Kidney tubule cell (primary cell): Measurements from ENCODE around the gene VPS11.

Experiments used
- DNase-seq: peaks from one replicate; pipeline ENCODE4 v3.0.0-alpha.2; 2018; ENCODE audit warnings: low spot score

VPS11 gene

DNA sequence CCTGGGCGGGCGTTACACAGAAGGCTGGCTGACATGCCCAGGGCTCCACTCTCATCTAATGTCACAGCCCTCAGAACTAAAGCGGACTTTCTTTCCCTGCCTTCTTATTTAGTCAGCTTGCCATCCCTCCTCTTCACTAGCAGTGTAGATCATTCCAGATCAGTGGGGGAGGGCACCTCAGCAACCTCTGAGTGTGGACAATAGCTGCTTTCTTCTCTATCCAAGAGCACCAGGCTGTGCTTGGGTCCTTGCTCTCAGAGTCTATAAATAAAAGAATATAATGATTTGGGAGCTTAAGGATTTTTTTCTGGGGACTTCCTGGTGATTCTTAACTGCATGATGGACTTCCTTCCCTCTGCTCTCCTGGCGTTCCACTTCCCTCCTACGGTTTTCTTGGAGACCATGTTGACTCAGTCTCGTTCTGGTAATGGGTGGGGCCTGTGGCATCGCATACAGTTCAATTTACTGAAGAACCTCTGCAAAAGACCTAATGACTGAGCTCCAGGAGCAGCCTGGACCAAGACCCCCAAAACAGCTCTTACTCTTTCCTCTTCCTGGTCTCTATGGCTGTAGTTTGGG, 14.2 kb downstream of the VPS11 start:
- no peak for DNase-seq

DNA sequence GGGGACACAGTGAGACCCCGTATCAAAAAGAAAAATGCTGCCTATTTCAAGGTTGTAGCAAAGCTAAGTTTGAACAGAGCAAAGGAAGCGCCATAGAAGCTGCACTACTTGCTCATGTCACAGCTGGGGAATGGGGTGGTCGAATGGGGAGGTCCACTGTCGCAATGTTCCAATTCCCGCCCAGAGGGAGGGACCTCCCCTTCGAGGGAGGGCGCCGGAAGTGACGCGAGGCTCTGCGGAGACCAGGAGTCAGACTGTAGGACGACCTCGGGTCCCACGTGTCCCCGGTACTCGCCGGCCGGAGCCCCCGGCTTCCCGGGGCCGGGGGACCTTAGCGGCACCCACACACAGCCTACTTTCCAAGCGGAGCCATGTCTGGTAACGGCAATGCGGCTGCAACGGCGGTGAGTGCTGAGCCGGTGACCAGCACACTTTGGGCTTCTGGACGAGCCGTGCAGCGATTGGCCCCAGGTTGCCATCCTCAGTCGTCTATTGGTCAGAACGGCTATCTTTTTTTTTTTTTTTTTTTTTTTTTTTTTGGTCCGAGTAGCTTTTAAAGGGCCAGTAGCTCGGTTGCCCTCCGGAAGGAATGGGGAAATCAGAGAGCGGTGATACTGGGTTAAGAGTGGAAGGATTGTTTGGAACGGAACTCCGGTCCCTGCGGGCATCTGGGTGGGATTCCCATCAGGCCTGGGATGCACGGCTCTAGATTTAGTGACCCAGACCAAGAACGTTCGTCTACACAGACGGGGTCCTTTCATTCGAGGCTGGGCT, 17.2 kb downstream of the VPS11 start, which contains the start of gene HMBS:
TSS of gene HMBS (plus strand) at position 219 of the 774 bp plus-strand sequence. CDS start at position 372, 153 bp downstream.
- DNase-seq = peak; percentile 94

- no peak for DNase-seq
Observed at GRCh38 chr11:119085437-119085847, 17.8 kb downstream of the VPS11 start.

GRCh38 chr11:119087123-119087522, 19.5 kb downstream of the VPS11 start:
- no peak for DNase-seq

DNA sequence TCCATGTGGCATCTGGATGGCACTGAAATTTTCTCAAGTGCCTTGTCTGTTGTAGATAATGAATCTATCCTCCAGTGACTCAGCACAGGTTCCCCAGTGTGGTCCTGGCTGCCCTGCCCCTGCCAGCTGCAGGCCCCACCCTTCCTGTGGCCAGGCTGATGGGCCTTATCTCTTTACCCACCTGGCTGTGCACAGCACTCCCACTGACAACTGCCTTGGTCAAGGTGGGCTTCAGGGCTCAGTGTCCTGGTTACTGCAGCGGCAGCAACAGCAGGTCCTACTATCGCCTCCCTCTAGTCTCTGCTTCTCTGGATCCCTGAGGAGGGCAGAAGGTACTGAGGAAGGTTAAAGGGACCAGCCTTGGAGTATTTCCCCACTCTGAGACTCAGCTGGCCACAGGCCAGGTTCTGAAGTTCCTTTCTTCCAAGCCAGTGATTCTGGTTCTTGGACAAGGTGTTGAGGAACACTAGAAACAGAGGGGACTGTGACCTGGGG, 20.2 kb downstream of the VPS11 start:
- DNase-seq = peak; percentile 22

DNA sequence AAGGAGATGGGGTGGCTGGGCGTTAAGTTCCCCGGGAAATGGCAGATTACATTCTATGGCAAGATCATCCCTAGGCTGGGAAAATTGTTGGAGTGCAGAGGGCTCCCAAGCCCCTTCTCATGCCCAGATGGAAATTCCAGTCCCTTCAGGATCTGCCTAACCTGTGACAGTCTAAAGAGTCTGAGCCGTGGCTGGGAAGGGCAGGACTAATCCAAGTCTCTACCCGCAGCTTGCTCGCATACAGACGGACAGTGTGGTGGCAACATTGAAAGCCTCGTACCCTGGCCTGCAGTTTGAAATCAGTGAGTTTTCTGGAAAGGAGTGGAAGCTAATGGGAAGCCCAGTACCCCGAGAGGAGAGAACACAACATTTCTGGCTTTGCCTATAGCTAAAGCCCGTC, 20.8 kb downstream of the VPS11 start:
- no peak for DNase-seq

- no peak for DNase-seq
Observed at GRCh38 chr11:119089319-119089718, 21.7 kb downstream of the VPS11 start.

- DNase-seq = no peak
Observed at GRCh38 chr11:119091178-119091577, 23.6 kb downstream of the VPS11 start.

DNA sequence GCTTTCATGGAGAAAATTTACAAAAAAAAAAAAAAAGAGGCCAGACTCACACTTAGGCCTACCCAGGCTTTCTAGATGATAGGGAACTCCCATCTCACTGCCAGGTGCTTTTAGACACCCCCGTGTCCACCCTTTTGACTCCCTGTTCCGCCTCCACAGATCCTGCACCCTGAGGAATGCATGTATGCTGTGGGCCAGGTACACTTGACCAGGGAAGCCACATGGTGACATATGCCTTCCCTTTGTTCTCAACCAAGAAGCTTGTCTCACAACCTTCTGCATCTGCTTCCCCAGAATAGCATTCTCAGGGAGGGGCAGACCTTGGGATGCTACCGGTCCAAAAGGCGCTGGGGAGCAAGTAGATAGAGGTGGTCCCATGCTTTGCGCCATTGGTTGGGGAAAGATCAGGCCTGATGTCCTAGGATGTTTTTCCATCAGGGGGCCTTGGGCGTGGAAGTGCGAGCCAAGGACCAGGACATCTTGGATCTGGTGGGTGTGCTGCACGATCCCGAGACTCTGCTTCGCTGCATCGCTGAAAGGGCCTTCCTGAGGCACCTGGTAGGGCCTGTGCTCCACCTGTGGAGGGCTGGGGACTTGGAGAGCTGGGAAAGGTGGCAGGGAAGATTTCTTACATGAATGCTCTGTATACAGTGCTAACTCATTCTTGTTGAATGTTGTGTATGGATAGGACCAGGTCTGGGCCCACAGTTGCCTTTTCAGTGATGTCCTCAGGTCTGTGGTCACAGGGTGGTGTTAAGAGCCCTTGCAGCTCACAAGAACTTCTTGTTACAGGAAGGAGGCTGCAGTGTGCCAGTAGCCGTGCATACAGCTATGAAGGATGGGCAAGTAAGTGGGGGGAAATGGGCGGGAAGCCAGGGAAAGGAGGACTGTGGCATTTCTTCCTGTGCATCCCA, 24.6 kb downstream of the VPS11 start:
- no peak for DNase-seq

DNA sequence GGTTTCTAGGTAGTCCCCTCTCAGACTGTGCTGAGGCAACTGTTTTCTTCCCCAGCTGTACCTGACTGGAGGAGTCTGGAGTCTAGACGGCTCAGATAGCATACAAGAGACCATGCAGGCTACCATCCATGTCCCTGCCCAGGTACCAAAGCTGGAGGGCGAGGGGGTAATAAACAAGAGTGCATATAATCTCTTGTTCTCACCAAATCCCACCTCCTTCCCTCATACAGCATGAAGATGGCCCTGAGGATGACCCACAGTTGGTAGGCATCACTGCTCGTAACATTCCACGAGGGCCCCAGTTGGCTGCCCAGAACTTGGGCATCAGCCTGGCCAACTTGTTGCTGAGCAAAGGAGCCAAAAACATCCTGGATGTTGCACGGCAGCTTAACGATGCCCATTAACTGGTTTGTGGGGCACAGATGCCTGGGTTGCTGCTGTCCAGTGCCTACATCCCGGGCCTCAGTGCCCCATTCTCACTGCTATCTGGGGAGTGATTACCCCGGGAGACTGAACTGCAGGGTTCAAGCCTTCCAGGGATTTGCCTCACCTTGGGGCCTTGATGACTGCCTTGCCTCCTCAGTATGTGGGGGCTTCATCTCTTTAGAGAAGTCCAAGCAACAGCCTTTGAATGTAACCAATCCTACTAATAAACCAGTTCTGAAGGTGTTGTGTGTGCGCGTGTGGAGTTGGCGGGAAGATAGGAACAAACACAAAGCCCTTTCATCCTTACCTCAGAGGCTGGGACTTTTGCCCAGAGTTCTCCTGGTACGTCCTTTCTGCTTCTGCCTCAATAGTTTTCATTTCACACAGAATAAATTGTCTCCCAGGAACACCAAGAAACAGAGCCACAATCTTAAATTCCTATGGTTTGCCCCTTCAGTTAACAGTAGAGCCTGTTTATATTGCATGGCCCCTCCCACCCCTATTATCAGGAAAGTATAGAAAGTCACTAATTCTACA, 25.5 kb downstream of the VPS11 start:
- DNase-seq = peak; percentile 22

- peak; percentile 65 for DNase-seq
Observed at GRCh38 chr11:119093942-119094815, 26.6 kb downstream of the VPS11 start.

DNA sequence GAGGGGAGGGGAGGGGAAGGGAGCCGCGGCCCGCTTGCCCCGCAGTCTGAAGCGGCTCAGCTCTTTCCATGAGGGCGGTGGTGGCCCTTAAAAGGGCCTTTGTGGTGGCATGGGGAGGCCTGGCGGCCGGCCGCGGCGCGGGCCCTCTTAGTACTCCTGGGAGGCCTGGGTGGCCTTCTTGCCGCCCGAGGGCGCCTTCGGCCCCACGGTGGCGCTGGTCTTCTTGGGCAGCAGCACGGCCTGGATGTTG, 27.1 kb downstream of the VPS11 start:
- DNase-seq = peak; percentile 88

DNA sequence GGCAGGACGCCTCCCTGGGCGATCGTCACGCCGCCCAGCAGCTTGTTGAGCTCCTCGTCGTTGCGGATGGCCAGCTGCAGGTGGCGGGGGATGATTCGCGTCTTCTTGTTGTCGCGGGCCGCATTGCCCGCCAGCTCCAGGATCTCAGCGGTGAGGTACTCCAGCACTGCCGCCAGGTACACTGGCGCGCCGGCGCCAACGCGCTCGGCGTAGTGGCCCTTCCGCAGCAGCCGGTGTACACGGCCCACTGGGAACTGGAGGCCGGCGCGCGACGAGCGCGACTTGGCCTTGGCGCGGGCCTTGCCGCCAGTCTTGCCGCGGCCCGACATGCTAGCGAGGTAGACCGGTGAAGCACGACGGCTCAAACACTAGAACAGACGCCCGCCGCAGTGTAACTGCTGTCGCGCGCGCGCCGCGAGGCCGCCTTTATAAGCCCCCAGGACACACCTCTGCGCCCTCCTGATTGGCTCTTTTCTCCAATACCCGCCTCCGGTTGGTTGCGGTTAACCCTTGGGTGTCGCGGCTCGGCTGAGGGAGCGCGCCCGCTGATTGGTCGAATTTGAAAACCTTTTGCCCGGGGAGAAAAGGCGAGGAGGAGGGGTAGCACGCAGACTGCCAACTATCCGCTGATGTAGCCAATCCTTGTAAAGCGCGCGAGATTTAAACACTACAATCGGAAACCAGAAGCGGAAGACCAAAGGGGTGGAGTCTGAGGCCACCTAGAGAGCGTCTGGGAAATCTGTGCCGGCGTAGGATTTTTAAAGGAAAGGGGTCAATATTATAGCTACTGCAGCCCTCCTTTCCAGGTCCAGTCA, 27.7 kb downstream of the VPS11 start:
- DNase-seq = peak; percentile 100

- no peak for DNase-seq
Observed at GRCh38 chr11:119099711-119100110, 32.1 kb downstream of the VPS11 start.

- peak; percentile 54 for DNase-seq
Observed at GRCh38 chr11:119100246-119100970, 32.8 kb downstream of the VPS11 start.

DNA sequence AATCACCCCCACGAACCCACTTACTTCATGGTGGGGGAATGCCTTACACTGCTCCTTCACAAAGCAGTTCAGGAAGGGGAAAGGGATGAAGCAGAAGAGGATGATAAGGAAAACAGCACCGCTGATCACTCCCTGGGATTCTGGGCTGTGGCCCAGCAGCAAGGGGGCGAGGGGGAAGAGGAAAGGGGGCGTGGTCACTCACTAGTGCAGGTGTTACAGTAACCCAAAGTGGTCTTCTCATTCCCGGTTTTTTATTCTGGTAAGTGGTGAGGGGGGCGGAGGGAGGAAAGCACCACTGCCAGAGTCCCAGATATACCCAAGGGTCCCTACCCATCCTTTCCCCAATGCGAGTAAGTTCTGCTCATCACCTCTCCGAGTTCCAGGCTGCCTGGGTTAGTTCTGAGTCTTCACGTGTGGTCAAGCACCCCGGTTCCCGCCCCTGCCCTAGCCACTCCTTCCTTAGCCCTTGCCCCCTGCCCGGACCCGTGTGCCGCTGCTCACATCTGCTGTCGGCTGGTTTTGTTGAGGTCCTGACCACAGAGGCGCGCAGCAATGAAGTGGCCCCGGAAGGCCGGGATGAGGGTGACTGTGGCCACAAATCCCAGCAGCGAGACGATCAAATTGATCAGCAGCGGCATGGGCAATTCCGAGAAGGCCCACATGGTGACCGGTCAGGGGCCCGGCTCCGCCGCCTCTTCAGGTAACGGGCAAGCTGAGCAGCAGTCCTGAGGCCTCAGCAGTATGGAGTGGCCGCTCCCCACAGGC, 33.6 kb downstream of the VPS11 start:
- no peak for DNase-seq

- DNase-seq = peak; percentile 98
Observed at GRCh38 chr11:119101759-119102423, 34.3 kb downstream of the VPS11 start, which contains the start of gene DPAGT1. Gene DPAGT1 (minus strand): TSS chr11:119101853. CDS start chr11:119101655, 198 bp downstream.
